ENCODE measurements around the gene JOSD1.

The JOSD1 gene

GRCh38 chr22:38689651-38690050 is 11.1 kb downstream of the JOSD1 start:
- TF ChIP-seq CTCF (IDR thresholded peaks at IDR 0.05; ENCODE audit: low read depth, low read length) = no peak
- DNase-seq (ENCODE audit: extremely low read depth, low read depth) = no peak

GRCh38 chr22:38685761-38686160 is 15.0 kb downstream of the JOSD1 start:
- DNase-seq (ENCODE audit: extremely low read depth, low read depth) = no peak
- no peak for TF ChIP-seq CTCF (IDR thresholded peaks at IDR 0.05; ENCODE audit: low read depth, low read length)

DNA sequence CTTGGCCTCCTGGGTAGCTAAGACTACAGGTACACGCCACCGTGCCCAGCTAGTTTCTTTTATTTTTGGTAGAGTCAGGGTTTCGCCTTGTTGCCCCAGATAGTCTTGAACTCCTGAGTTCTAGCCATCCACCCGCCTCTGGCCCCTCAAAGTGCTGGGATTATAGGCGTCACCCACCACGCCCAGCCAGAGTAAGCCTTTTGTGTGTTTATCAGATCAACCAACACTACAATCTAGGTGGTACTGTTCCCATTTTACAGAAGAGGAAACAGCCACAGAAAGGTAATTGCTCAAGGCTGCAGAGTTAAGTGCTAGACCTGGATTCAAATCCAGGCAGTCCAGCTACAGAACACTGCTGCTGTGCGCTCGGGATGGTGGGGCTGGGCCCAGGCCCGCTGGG is 15.8 kb downstream of the JOSD1 start:
- DNase-seq (ENCODE audit: extremely low read depth, low read depth) = no peak

DNA sequence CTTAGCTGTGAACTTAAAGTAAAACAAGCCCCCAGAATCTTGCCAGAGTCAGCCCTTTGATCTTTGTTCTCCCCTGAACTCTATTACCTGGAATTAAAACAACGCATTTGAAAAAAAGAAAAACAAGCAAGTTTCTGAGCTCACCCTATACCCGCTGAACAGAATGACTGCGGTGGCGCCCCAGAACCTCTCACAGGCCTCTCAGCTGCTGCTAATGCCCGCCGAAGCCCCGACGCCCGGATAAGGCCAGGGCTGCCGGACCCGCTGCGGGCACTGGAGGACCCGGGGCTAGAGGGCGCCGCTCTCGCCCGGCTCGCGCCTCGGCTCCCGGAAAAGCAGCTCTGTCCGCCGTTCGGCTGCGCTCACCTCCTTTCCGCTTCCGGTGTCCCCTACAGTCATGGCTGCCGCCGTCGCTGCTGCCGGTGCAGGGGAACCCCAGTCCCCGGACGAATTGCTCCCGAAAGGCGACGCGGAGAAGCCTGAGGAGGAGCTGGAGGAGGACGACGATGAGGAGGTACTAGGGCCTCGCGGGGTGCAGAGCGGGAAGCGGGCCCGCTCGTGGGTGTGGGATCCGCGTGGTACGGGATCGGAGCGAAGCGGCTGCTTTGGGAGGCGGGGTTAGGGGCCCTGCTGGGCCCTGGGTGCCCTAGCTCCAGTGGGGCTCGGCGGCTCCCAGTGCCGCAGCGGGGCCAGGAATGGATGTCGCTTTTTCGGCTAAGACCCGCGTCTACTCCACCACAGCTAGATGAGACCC is 19.0 kb downstream of the JOSD1 start, which contains the start of gene TOMM22:
Gene TOMM22 (plus strand): TSS at position 376 of the 754 bp plus-strand sequence. CDS start 22 bp downstream, at position 398.
- TF ChIP-seq CTCF (IDR thresholded peaks at IDR 0.05; ENCODE audit: low read depth, low read length) = peak; percentile 78
- DNase-seq (ENCODE audit: extremely low read depth, low read depth) = peak; percentile 55

More for the DNA sequence above, 15.8 kb downstream of the JOSD1 start:
- no peak for TF ChIP-seq CTCF (IDR thresholded peaks at IDR 0.05; ENCODE audit: low read depth, low read length)

- no peak for TF ChIP-seq CTCF (IDR thresholded peaks at IDR 0.05; ENCODE audit: low read depth, low read length)
- no peak for DNase-seq (ENCODE audit: extremely low read depth, low read depth)
Observed at GRCh38 chr22:38675833-38676232, 24.9 kb downstream of the JOSD1 start.

- TF ChIP-seq CTCF (IDR thresholded peaks at IDR 0.05; ENCODE audit: low read depth, low read length) = no peak
- DNase-seq (ENCODE audit: extremely low read depth, low read depth) = no peak
Observed at GRCh38 chr22:38674888-38675287, 25.9 kb downstream of the JOSD1 start.

- DNase-seq (ENCODE audit: extremely low read depth, low read depth) = no peak
- no peak for TF ChIP-seq CTCF (IDR thresholded peaks at IDR 0.05; ENCODE audit: low read depth, low read length)
Observed at GRCh38 chr22:38657045-38657909, 43.5 kb downstream of the JOSD1 start.
